Fibroblast of villous mesenchyme (primary cell): Measurements from ENCODE around the gene SYT17. TPM values are rescaled to one million over a fixed set of nuclear protein-coding genes. Genes with fewer than 3 reads are reported as not detected.

Experiments
- DNase-seq: peaks from one replicate; pipeline ENCODE4 v3.0.0-alpha.2; 2010; ENCODE audit warnings: low read depth
- H3K4me3 ChIP-seq: 2 replicates; pipeline ENCODE4 v1.5.1; 2011; ENCODE audit warnings: low read depth, mild to moderate bottlenecking, low read length
- CTCF ChIP-seq: IDR thresholded peaks from 2 replicates; pipeline ENCODE4 v1.5.1; 2012; ENCODE audit warnings: low read depth, mild to moderate bottlenecking, low read length; ENCODE audit not compliant: insufficient read depth
- total RNA-seq: library from RNA; depleted of rRNA; stranded (reverse); fragments of >200 nt; gene quantifications from 2 replicates; pipeline ENCODE4 v1.2.3, GENCODE V29; 2012

The SYT17 gene
- total RNA-seq, 1 donor, result under 0.01 TPM

DNA sequence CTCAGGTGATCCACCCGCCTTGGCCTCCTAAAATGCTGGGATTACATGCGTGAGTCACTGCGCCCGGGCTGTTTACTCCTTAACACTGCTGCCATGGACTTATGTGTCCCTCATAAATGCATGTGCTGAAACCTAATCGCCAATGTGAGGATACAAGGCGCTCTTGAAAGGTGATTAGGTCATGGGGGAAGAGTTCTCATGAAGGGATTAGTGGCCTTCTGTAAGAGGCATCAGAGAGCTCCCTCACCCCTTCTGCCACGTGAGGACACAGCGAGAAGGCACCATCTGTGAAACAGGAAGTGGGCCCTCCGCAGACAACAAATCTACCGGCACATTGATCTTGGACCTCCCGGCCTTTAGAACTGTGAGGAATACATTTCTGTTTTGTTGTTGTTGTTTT, 35.1 kb upstream of the SYT17 start:
- H3K4me3 ChIP-seq, result no peak overlapping the region
- TF ChIP-seq CTCF, result no peak
- peak; percentile 98 for DNase-seq

- no peak for TF ChIP-seq CTCF
- no peak overlapping the region for H3K4me3 ChIP-seq
- no peak for DNase-seq
Measured at GRCh38 chr16:19133600-19133999, 34.4 kb upstream of the SYT17 start.

DNA sequence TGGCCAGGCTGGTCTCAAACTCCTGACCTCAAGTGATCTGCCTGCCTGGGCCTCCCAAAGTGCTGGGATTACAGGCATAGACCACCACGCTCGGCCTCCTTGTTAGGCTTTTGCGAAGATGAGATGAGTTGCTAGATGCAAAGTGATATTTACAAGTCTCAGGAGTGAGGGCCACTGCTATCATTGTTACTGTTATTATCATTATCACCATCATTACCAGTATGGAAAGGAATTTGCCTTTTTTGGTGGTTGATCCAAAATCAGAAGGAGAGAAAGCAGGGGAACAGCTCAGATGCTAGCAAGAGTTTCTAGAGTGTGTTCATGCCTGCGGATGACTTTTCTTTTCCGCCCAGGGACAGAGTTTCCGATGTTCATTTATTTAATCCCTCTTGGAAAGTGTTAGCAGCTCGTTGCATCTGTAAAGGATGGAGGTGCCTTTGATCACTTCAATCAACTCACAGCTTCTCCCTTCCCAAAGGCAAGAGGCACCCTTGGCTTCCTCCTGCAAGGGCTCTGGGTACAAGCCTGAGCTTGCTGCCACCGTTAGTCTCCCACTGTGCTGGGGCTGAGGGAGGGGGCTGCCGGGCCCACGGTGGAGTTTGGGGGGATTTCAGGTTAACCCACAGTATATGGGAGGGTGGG, 32.7 kb upstream of the SYT17 start:
- no peak overlapping the region for H3K4me3 ChIP-seq
- TF ChIP-seq CTCF, result no peak
- no peak for DNase-seq

GRCh38 chr16:19135896-19136438, 32.1 kb upstream of the SYT17 start:
- H3K4me3 ChIP-seq, result no peak overlapping the region
- no peak for TF ChIP-seq CTCF
- DNase-seq, result peak; percentile 54

GRCh38 chr16:19136549-19137196, 31.4 kb upstream of the SYT17 start:
- peak; percentile 68 for DNase-seq
- H3K4me3 ChIP-seq, result no peak overlapping the region
- no peak for TF ChIP-seq CTCF

GRCh38 chr16:19137201-19138128, 30.6 kb upstream of the SYT17 start:
- DNase-seq, result peak; percentile 81
- no peak for TF ChIP-seq CTCF
- no peak overlapping the region for H3K4me3 ChIP-seq
